ENCODE measurements around the gene L3MBTL1.

The L3MBTL1 gene

GRCh38 chr20:43572891-43573290 is 65.4 kb downstream of the L3MBTL1 start:
- Histone ChIP-seq H2BK15ac (replicated peaks; ENCODE audit: low read depth) (no peak overlapping the region), H2AK5ac (ENCODE audit: low read length) (no peak overlapping the region), H3K79me2 (ENCODE audit: control insufficient read depth, insufficient read depth, low read length) (no peaks in the 10 kb centered on the region), H3K56ac (ENCODE audit: low read length) (no peak overlapping the region), H3K4me2 (ENCODE audit: low read length) (no peak overlapping the region), H4K8ac (ENCODE audit: low read depth, low read length) (no peak overlapping the region), H3K36me3 (ENCODE audit: control insufficient read depth, insufficient read depth, low read length) (no peaks in the 10 kb centered on the region), H3K23ac (ENCODE audit: low read length) (no peak overlapping the region), H3K4ac (ENCODE audit: low read depth, low read length) (no peak overlapping the region), H3K79me1 (ENCODE audit: low read length) (no peaks in the 10 kb centered on the region), H2BK5ac (ENCODE audit: low read length) (no peak overlapping the region), H3K27ac (ENCODE audit: low read depth, low read length) (no peak overlapping the region), H3K18ac (ENCODE audit: low read length) (no peak overlapping the region), H3K4me3 (ENCODE audit: low read length) (no peak overlapping the region), H3K9ac (ENCODE audit: low read length) (no peak overlapping the region), H3K4me1 (ENCODE audit: control insufficient read depth, low read depth, low read length) (no peaks in the 10 kb centered on the region), H4K5ac (ENCODE audit: low read length) (no peak overlapping the region), H2BK120ac (ENCODE audit: low read depth, low read length) (no peak overlapping the region), H3K27me3 (ENCODE audit: insufficient read depth, low read length, poor library complexity) (no peaks in the 10 kb centered on the region)
- WGBS (ENCODE audit: extremely low coverage, insufficient coverage, low lambda C conversion rate) = no CpG with 5 or more reads among the region's 8 CpGs
- no peak for DNase-seq

GRCh38 chr20:43576108-43576507 is 68.6 kb downstream of the L3MBTL1 start:
- H3K27ac ChIP-seq (ENCODE audit: low read depth, low read length) = no peak overlapping the region
- DNase-seq = no peak
- no peaks in the 10 kb centered on the region for H3K79me1 ChIP-seq (ENCODE audit: low read length)
- no peak overlapping the region for H3K9ac ChIP-seq (ENCODE audit: low read length)
- H3K4ac ChIP-seq (ENCODE audit: low read depth, low read length) = no peak overlapping the region
- no peak overlapping the region for H2BK120ac ChIP-seq (ENCODE audit: low read depth, low read length)
- no peak overlapping the region for H3K4me3 ChIP-seq (ENCODE audit: low read length)
- H3K79me2 ChIP-seq (ENCODE audit: control insufficient read depth, insufficient read depth, low read length) = no peaks in the 10 kb centered on the region
- no peak overlapping the region for H3K18ac ChIP-seq (ENCODE audit: low read length)
- H3K36me3 ChIP-seq (ENCODE audit: control insufficient read depth, insufficient read depth, low read length) = no peaks in the 10 kb centered on the region
- H2BK15ac ChIP-seq (replicated peaks; ENCODE audit: low read depth) = no peak overlapping the region
- H3K23ac ChIP-seq (ENCODE audit: low read length) = no peak overlapping the region
- H2BK5ac ChIP-seq (ENCODE audit: low read length) = no peak overlapping the region
- H4K8ac ChIP-seq (ENCODE audit: low read depth, low read length) = no peak overlapping the region
- WGBS (ENCODE audit: extremely low coverage, insufficient coverage, low lambda C conversion rate) = no CpG with 5 or more reads among the region's 10 CpGs
- no peak overlapping the region for H3K4me2 ChIP-seq (ENCODE audit: low read length)
- H2AK5ac ChIP-seq (ENCODE audit: low read length) = no peak overlapping the region
- H4K5ac ChIP-seq (ENCODE audit: low read length) = no peak overlapping the region
- no peak overlapping the region for H3K56ac ChIP-seq (ENCODE audit: low read length)
- no peaks in the 10 kb centered on the region for H3K4me1 ChIP-seq (ENCODE audit: control insufficient read depth, low read depth, low read length)
- no peaks in the 10 kb centered on the region for H3K27me3 ChIP-seq (ENCODE audit: insufficient read depth, low read length, poor library complexity)

GRCh38 chr20:43579861-43580793 is 72.6 kb downstream of the L3MBTL1 start:
- Histone ChIP-seq H3K27me3 (ENCODE audit: insufficient read depth, low read length, poor library complexity) (no peaks in the 10 kb centered on the region), H3K27ac (ENCODE audit: low read depth, low read length) (no peak overlapping the region), H4K8ac (ENCODE audit: low read depth, low read length) (no peak overlapping the region), H2BK15ac (replicated peaks; ENCODE audit: low read depth) (no peak overlapping the region), H2BK120ac (ENCODE audit: low read depth, low read length) (no peak overlapping the region), H3K36me3 (ENCODE audit: control insufficient read depth, insufficient read depth, low read length) (no peaks in the 10 kb centered on the region), H3K4me2 (ENCODE audit: low read length) (no peak overlapping the region), H3K79me1 (ENCODE audit: low read length) (no peaks in the 10 kb centered on the region), H3K4me3 (ENCODE audit: low read length) (no peak overlapping the region), H4K5ac (ENCODE audit: low read length) (no peak overlapping the region), H3K79me2 (ENCODE audit: control insufficient read depth, insufficient read depth, low read length) (no peaks in the 10 kb centered on the region), H2AK5ac (ENCODE audit: low read length) (no peak overlapping the region), H3K56ac (ENCODE audit: low read length) (no peak overlapping the region), H2BK5ac (ENCODE audit: low read length) (no peak overlapping the region), H3K4me1 (ENCODE audit: control insufficient read depth, low read depth, low read length) (no peaks in the 10 kb centered on the region), H3K9ac (ENCODE audit: low read length) (no peak overlapping the region), H3K4ac (ENCODE audit: low read depth, low read length) (no peak overlapping the region), H3K18ac (ENCODE audit: low read length) (no peak overlapping the region), H3K23ac (ENCODE audit: low read length) (no peak overlapping the region)
- no CpG with 5 or more reads among the region's 7 CpGs for WGBS (ENCODE audit: extremely low coverage, insufficient coverage, low lambda C conversion rate)
- DNase-seq = no peak

- no CpG with 5 or more reads among the region's 7 CpGs for WGBS (ENCODE audit: extremely low coverage, insufficient coverage, low lambda C conversion rate)
- no peak overlapping the region for H3K27ac ChIP-seq (ENCODE audit: low read depth, low read length)
- DNase-seq = no peak
Observed at GRCh38 chr20:43583133-43583864, 75.8 kb downstream of the L3MBTL1 start.

GRCh38 chr20:43583982-43584432 is 76.5 kb downstream of the L3MBTL1 start:
- H3K18ac ChIP-seq (ENCODE audit: low read length) = no peak overlapping the region
- H3K79me2 ChIP-seq (ENCODE audit: control insufficient read depth, insufficient read depth, low read length) = no peaks in the 10 kb centered on the region
- no peak overlapping the region for H3K27ac ChIP-seq (ENCODE audit: low read depth, low read length)
- H3K79me1 ChIP-seq (ENCODE audit: low read length) = no peaks in the 10 kb centered on the region
- H3K4me3 ChIP-seq (ENCODE audit: low read length) = no peak overlapping the region
- no peak overlapping the region for H3K56ac ChIP-seq (ENCODE audit: low read length)
- no peak overlapping the region for H3K9ac ChIP-seq (ENCODE audit: low read length)
- H2BK5ac ChIP-seq (ENCODE audit: low read length) = no peak overlapping the region
- WGBS (ENCODE audit: extremely low coverage, insufficient coverage, low lambda C conversion rate) = no CpG with 5 or more reads among the region's 2 CpGs
- H2AK5ac ChIP-seq (ENCODE audit: low read length) = no peak overlapping the region
- H3K4ac ChIP-seq (ENCODE audit: low read depth, low read length) = no peak overlapping the region
- no peaks in the 10 kb centered on the region for H3K4me1 ChIP-seq (ENCODE audit: control insufficient read depth, low read depth, low read length)
- no peak overlapping the region for H2BK120ac ChIP-seq (ENCODE audit: low read depth, low read length)
- no peak overlapping the region for H4K5ac ChIP-seq (ENCODE audit: low read length)
- H4K8ac ChIP-seq (ENCODE audit: low read depth, low read length) = no peak overlapping the region
- H2BK15ac ChIP-seq (replicated peaks; ENCODE audit: low read depth) = no peak overlapping the region
- H3K4me2 ChIP-seq (ENCODE audit: low read length) = no peak overlapping the region
- no peak overlapping the region for H3K23ac ChIP-seq (ENCODE audit: low read length)
- DNase-seq = no peak
- H3K36me3 ChIP-seq (ENCODE audit: control insufficient read depth, insufficient read depth, low read length) = no peaks in the 10 kb centered on the region
- no peaks in the 10 kb centered on the region for H3K27me3 ChIP-seq (ENCODE audit: insufficient read depth, low read length, poor library complexity)

More at GRCh38 chr20:43583133-43583864, 75.8 kb downstream of the L3MBTL1 start:
- no peaks in the 10 kb centered on the region for H3K4me1 ChIP-seq (ENCODE audit: control insufficient read depth, low read depth, low read length)
- no peak overlapping the region for H4K5ac ChIP-seq (ENCODE audit: low read length)
- H3K4me2 ChIP-seq (ENCODE audit: low read length) = no peak overlapping the region
- no peak overlapping the region for H3K56ac ChIP-seq (ENCODE audit: low read length)
- H3K36me3 ChIP-seq (ENCODE audit: control insufficient read depth, insufficient read depth, low read length) = no peaks in the 10 kb centered on the region
- H3K9ac ChIP-seq (ENCODE audit: low read length) = no peak overlapping the region
- no peaks in the 10 kb centered on the region for H3K79me2 ChIP-seq (ENCODE audit: control insufficient read depth, insufficient read depth, low read length)
- H3K4me3 ChIP-seq (ENCODE audit: low read length) = no peak overlapping the region
- no peak overlapping the region for H2BK15ac ChIP-seq (replicated peaks; ENCODE audit: low read depth)
- no peak overlapping the region for H2AK5ac ChIP-seq (ENCODE audit: low read length)
- no peak overlapping the region for H2BK5ac ChIP-seq (ENCODE audit: low read length)
- H3K27me3 ChIP-seq (ENCODE audit: insufficient read depth, low read length, poor library complexity) = no peaks in the 10 kb centered on the region
- H3K23ac ChIP-seq (ENCODE audit: low read length) = no peak overlapping the region
- no peak overlapping the region for H3K4ac ChIP-seq (ENCODE audit: low read depth, low read length)
- no peak overlapping the region for H2BK120ac ChIP-seq (ENCODE audit: low read depth, low read length)
- no peaks in the 10 kb centered on the region for H3K79me1 ChIP-seq (ENCODE audit: low read length)
- H3K18ac ChIP-seq (ENCODE audit: low read length) = no peak overlapping the region
- H4K8ac ChIP-seq (ENCODE audit: low read depth, low read length) = no peak overlapping the region
